Measurements from ENCODE around the gene NEK8.
"Not testable (repeated sequence)": the region's sequence is repeated elsewhere in the genome, so short reads cannot be mapped to it uniquely, and the experiment has no call there.

The NEK8 gene

GRCh38 chr17:28710861-28711722 is 17.5 kb upstream of the NEK8 start:
- DNase-seq (ENCODE audit: low read depth in 1 of 2, low spot score in 1 of 2): peak; percentile 83 to 90

DNA sequence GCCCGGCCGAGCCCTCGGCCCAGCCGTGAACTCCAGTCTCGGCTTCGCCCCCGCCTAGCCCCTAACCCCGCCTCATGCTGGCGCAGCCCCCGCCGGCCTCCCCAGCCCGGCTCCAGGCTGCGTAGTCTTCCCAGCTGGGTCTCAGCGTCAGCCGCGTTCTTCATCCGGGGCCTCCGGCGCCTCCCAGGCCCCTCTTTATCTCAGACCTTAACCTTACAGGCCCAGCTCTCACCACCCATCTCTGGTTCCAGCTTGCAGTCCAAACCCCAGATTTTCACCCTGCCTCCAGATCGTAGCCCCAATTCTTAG is 16.9 kb upstream of the NEK8 start, which contains the start of gene PROCA1:
Gene PROCA1, minus strand, starts transcription at position 166 of the 309 bp plus-strand sequence. CDS start 228 bp downstream, outside the sequence.
- DNase-seq (ENCODE audit: low read depth in 1 of 2, low spot score in 1 of 2): no peak

DNA sequence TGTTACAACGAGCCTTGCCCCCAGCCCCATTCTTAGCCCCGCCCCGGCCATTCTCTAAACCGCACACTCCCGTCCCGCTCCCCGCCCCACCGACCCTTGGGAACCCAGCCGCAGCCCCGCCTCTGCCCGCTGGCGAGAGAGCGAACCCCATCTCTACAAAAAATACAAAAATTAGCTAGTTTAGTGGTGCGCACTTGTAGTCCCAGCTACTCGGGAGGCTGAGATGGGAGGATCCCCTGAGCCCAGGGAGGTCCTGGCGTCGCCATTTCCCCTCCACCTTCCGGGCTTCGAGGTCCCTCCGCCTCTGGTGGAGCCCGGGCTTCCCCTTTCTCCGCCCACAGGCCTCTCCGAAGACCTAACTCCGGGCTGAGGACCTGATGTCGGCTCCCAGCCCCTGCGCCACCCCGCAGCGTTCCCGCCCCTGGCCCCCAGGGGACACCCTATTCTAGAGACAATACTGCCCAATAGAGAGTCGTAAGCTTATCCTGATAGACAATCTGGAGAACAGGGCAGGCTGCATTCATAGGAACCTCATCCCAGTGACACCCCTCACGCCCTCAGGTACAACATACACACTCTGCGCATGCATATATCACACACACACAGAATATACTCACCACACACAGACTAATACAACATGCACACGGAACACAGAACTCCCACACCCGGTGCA is 16.4 kb upstream of the NEK8 start:
- DNase-seq (ENCODE audit: low read depth in 1 of 2, low spot score in 1 of 2): peak; percentile 30 to 64

GRCh38 chr17:28712705-28713415 is 15.7 kb upstream of the NEK8 start:
- no peak for DNase-seq (ENCODE audit: low read depth in 1 of 2, low spot score in 1 of 2)

- DNase-seq (ENCODE audit: low read depth in 1 of 2, low spot score in 1 of 2): no peak
These were observed 14.3 kb upstream of the NEK8 start for GRCh38 chr17:28714281-28714680.

DNA sequence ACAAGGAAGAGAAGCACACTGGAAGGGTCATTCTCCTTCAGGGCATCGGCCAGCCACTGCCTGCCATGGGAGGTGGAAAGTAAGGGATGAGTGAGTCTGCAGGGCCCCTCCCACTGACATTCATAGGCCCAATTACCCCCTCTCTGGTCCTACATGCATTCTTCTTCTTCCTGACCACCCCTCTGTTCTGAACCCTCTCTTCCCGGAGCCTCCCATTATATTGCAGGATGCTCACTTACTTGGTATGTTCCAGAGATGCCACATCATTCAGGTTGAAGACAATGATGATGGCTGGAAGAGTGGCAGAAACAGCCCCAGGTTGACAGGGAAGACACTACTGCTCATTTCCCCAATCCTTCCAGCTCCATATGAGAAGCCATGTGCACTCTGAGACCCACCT is 13.4 kb upstream of the NEK8 start:
- no peak for DNase-seq (ENCODE audit: low read depth in 1 of 2, low spot score in 1 of 2)

- no peak for DNase-seq (ENCODE audit: low read depth in 1 of 2, low spot score in 1 of 2)
These were observed 11.6 kb upstream of the NEK8 start for GRCh38 chr17:28716740-28717577.

DNA sequence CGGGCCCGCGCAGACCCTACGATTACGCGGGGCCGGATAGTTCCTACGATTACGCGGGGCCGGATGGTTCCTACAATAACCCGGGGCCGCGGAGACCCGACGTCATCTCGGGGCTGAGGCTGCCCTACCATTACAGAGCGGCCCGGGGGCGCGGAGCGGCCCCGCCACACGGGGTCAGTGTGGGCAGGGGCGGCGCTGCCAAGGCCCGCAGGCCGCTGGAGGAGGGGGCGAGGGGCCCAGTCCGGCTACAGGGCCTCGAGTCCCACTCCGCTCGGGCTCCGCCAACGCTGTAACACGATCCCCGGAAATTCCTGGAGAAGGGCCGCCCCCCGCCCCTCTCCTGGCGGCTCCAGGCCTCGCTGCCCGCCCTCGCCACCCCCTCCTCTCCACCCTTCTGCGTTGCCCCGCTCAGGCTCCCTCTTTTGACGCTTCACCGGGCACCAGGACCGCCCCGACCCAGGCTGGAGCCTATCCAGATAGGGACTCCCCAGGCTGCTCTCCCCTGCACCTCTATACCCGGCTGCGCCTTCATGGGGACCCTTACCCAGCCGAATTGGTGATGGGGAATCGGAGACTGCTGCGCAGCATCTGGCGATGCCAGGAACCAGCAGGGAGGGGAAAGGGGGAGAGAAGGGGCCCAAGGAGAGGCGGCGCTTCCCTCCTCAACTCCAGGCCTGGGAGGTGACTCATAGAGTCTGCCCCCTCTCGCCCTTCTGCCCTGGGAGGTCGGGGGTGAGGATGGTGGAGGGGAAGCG is 10.8 kb upstream of the NEK8 start, which contains the start of gene RAB34:
Gene RAB34, minus strand, starts transcription at position 291 of the 755 bp plus-strand sequence. CDS start 602 bp downstream, outside the sequence.
- DNase-seq (ENCODE audit: low read depth in 1 of 2, low spot score in 1 of 2): no peak

DNA sequence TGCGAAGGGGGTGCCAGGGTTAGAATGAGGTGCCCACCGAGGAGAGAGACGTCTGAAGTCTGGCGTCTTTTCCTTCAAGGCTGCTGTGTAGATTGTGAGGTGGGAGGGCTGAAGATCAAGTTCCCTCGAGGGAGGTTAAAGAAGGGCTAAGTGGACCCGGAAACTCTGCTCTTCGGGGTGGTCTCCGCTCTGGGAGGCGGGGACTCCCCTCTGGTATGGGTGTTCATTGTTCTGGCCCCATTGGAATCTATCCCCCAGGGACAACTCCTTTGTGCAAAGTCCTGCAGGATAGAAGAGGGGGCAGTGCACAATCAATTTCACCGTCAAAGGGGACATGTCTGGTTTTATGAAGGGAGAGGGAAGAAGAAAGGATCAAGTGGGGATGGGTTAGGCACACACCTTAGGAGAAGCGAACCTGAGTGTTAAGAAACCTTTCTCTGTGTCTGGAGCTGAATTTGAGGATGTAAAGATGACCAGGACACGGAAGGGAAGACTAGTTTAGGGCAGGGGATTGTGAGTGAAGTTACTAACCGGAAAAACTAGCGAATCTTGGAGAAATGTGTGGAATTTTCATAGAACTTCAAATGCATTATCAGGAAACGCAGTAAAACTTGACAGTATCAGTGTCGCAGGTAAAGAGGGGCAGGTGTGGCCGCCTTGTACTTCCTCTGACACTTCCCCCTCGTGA is 10.1 kb upstream of the NEK8 start:
- no peak for DNase-seq (ENCODE audit: low read depth in 1 of 2, low spot score in 1 of 2)

- DNase-seq (ENCODE audit: low read depth in 1 of 2, low spot score in 1 of 2): no peak
These were observed 9.6 kb upstream of the NEK8 start for GRCh38 chr17:28719021-28719433.

DNA sequence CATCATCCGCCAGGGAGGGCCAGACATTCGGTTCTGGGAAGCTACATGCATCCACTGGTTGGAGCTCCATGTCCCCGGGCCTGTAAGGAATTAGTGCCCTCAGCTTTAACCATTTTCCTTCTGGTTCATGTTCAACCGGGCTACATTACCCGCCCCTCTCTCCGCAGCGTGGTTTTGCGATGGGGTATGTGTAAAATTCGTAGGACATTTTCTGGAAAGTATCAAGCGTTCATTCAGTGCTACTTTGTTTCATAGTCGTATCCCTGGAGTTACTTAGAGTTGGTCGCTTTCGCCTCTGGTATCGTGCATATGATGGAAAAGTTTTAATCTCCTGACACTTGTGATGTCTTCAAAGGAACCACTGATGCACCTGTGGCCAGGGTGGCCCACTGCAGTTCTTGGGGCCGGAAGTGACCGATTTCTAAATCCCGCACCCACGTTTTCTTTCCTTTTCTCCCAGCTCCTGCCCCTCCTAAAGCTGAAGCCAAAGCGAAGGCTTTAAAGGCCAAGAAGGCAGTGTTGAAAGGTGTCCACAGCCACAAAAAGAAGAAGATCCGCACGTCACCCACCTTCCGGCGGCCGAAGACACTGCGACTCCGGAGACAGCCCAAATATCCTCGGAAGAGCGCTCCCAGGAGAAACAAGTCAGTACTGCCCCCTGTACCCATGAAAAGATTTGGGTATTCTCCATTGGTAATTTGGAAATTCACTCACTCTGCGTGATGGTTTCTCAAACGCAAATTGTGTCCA is 8.2 kb upstream of the NEK8 start:
- no peak for DNase-seq (ENCODE audit: low read depth in 1 of 2, low spot score in 1 of 2)

DNA sequence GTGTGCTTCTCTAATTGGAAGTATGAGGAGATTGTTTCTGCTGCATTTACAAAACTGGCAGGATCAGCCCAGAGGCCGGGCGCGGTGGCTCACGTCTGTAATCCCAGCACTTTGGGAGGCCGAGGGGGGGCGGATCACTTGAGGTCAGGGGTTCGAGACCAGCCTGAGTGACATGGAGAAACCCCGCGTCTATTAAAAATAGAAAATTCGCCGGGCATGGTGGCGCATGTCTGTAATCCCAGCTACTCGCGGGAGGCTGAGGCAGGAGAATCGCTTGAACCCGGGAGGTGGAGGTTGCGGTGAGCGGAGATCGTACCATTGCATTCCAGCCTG is 7.6 kb upstream of the NEK8 start:
- DNase-seq (ENCODE audit: low read depth in 1 of 2, low spot score in 1 of 2): not testable (repeated sequence)

DNA sequence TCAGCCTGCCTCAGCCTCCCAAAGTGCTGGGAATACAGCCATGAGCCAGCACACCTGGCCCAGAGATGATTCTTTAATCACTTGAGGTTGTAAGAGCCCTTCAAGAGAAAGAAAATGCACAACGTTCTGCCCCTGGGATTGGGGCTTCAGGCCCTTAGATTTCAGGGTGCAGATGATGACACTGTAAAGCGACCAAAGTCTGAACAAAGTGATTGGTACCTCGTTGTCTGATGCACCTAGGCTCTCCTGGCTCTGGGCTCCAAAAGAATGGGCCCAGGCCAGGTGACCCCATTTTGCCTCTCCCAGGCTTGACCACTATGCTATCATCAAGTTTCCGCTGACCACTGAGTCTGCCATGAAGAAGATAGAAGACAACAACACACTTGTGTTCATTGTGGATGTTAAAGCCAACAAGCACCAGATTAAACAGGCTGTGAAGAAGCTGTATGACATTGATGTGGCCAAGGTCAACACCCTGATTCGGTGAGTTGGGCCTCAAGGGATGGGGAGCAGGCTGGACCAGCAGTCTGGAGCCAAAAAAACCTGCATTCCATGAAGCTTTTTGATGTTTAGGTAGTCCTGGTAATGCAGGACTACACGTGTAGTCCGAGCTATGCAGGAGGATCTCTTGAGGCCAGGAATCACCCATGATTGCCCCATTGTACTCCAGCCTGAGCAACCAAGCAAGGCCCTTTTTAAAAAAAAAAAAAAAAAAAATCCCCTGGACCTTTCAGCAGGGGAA is 6.0 kb upstream of the NEK8 start:
- no peak for DNase-seq (ENCODE audit: low read depth in 1 of 2, low spot score in 1 of 2)

- DNase-seq (ENCODE audit: low read depth in 1 of 2, low spot score in 1 of 2): no peak
These were observed 5.3 kb upstream of the NEK8 start for GRCh38 chr17:28723159-28723835.

GRCh38 chr17:28723836-28724499 is 4.6 kb upstream of the NEK8 start:
- not testable (repeated sequence) for DNase-seq (ENCODE audit: low read depth in 1 of 2, low spot score in 1 of 2)

DNA sequence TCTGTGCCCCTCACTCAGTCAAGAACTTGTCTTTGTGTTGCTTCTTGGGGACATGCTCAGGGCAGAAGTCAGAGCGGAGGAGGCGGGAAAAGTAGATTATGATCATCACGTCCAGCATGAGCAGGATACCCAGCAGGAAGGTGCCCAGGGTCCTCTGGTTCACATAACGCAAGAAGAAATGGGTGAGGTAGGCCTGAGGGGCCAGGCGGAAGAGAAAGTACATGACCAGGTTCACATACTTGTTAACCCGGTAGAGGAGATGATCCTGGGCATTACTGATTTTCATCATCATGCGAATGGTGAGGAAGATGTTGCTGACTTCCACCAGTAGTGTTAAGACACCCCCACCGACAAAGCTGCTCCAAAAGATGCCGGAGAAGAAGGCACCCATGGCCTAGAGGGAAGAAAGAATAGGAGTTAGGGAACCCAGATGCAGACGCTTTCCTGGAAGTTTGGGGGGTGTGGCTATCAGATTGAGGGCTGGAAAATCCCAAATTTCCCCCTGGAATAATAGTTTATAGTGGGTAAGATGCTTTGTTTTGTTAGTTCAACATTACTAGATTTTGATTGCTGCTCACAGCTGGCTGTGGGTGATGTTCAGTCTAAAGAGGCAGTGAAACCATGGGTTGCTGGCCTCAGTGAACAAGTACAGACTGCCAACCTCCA is 4.0 kb upstream of the NEK8 start:
- no peak for DNase-seq (ENCODE audit: low read depth in 1 of 2, low spot score in 1 of 2)

All from activated CD4-positive, alpha-beta T cell treated with anti-CD3 and anti-CD28 coated beads, Interleukin-2, amount 50 U/mL, for 24 hours (primary cell).